H1 (cell line): Measurements from ENCODE around the gene EYA2. TPM values are rescaled to one million over a fixed set of nuclear protein-coding genes. Genes with fewer than 3 reads are reported as not detected.

Experiments
- CHD1 ChIP-seq: IDR thresholded peaks from 2 replicates; pipeline ENCODE4 v1.6.1; 2012; ENCODE audit warnings: low read depth, low read length, improper control_type of control experiment
- CREB1 ChIP-seq: IDR thresholded peaks from 2 replicates; pipeline ENCODE4 v1.6.1; 2012; ENCODE audit warnings: inconsistent platforms
- NANOG ChIP-seq: IDR thresholded peaks from 2 replicates; pipeline ENCODE4 v1.6.1; 2011; ENCODE audit warnings: low read length, low read depth, mild to moderate bottlenecking, inconsistent platforms; ENCODE audit not compliant: insufficient read depth, poor library complexity, severe bottlenecking
- RNF2 ChIP-seq: fragments of 200-900, 300-1000 bp; sonication (generic); IDR thresholded peaks from 2 replicates; pipeline ENCODE4 v1.7.1; 2016; ENCODE audit warnings: borderline replicate concordance, low read depth, mild to moderate bottlenecking, antibody characterized with exemption, low read length; ENCODE audit not compliant: poor library complexity, severe bottlenecking; ENCODE audit errors: missing control alignments
- SP1 ChIP-seq: IDR thresholded peaks from 2 replicates; pipeline ENCODE4 v1.6.1; 2011; ENCODE audit warnings: low read depth, low read length
- polyA plus RNA-seq, 7 experiments: library from polyadenylated mRNA; depleted of rRNA in 3 of 7; stranded (reverse) in 5 of 7; unstranded in 2 of 7; fragments of >200 nt in 5 of 7; fragments of 200-250 nt in 2 of 7; gene quantifications; 1 replicate in 5 of 7; 2 replicates in 1 of 7; 4 replicates in 1 of 7; pipeline versions ENCODE4 v1.2.1 to v1.2.3, GENCODE V29; 2011 to 2013; ENCODE audit warnings: missing spikeins in 2 of 7, mixed read lengths in 2 of 7
- total RNA-seq: library from RNA; stranded (reverse); fragmentation: NEBNext Ultra II Directional; extraction: Animal tissue kit (Norgen Biotek cat#: 25700); gene quantifications from 2 replicates; pipeline ENCODE4 v1.2.1, GENCODE V29; 2021

Gene EYA2
- total and polyA plus RNA-seq, 2 of the 8 experiments (the other 6 are each of a cell fraction or from before 2014, with no cell fraction given): 1.6 to 1.7 TPM

GRCh38 chr20:47059536-47059935 lies 164.9 kb downstream of the EYA2 start (continued):
- TF ChIP-seq RNF2: no peak
- TF ChIP-seq SP1: no peak
- no peak for TF ChIP-seq CHD1
- TF ChIP-seq CREB1: no peak
- TF ChIP-seq NANOG: no peak
